ENCODE measurements around the gene TIAM2. TPM values are rescaled to one million over a fixed set of nuclear protein-coding genes. Genes with fewer than 3 reads are reported as not detected.

Gene TIAM2
- total and polyA plus RNA-seq, 10 of the 15 experiments (the other 5 are each of a cell fraction or from before 2014, with no cell fraction given), result 1.1 to 10.5 (median 2.3) TPM

GRCh38 chr6:155056756-155057155 lies 61.6 kb downstream of the TIAM2 start (continued):
- TF ChIP-seq FOS (IDR thresholded peaks at IDR 0.05; ENCODE audit: borderline replicate concordance, extremely low read depth, insufficient read length) (no peak), EED (IDR thresholded peaks at IDR 0.05; ENCODE audit: low read depth) (no peak), NBN (IDR thresholded peaks at IDR 0.05) (no peak), BCLAF1 (IDR thresholded peaks at IDR 0.05) (no peak), HDGF (IDR thresholded peaks at IDR 0.05) (no peak), ATF2 (IDR thresholded peaks at IDR 0.05; ENCODE audit: low read length) (no peak)

GRCh38 chr6:155061381-155061780 lies 66.3 kb downstream of the TIAM2 start:
- no peak overlapping the region for H2AFZ ChIP-seq (ENCODE audit: control insufficient read depth, low read depth, low read length)
- no peaks in the 10 kb centered on the region for H3K27me3 ChIP-seq (replicated peaks in 1 of 2; ENCODE audit: control insufficient read depth in 2 of 2, insufficient read depth in 2 of 2, low read length in 1 of 2)
- H3K4me1 ChIP-seq (ENCODE audit: control insufficient read depth, insufficient read depth, low read length), result no peaks in the 10 kb centered on the region
- DNase-seq (ENCODE audit: low read depth, low spot score) (no peak), ATAC-seq (no peak), FAIRE-seq (peak; percentile 74)
- no peak overlapping the region for H3K9ac ChIP-seq (ENCODE audit: control insufficient read depth, insufficient read depth, low read length)
- no peak for TF ChIP-seq POLR2A (IDR thresholded peaks at IDR 0.05; ENCODE audit: low read depth, low read length)
- TF ChIP-seq E2F8 (IDR thresholded peaks at IDR 0.05; ENCODE audit: low read depth, partially characterized antibody), result no peak
- TF ChIP-seq JUNB (IDR thresholded peaks at IDR 0.05), result no peak
- no peak for TF ChIP-seq MAX (IDR thresholded peaks at IDR 0.05; ENCODE audit: low read depth, low read length)
- TF ChIP-seq BCL3 (IDR thresholded peaks at IDR 0.05; ENCODE audit: borderline replicate concordance, insufficient read depth, low read depth, low read length, poor library complexity, severe bottlenecking), result no peak
- TF ChIP-seq BMI1 (IDR thresholded peaks at IDR 0.05; ENCODE audit: borderline replicate concordance), result no peak
- no peak for TF ChIP-seq HDGF (IDR thresholded peaks at IDR 0.05)
- no peak for TF ChIP-seq PML (IDR thresholded peaks at IDR 0.05; ENCODE audit: low read length)
- TF ChIP-seq CHD4 (IDR thresholded peaks at IDR 0.05), result no peak
- TF ChIP-seq SMAD5 (IDR thresholded peaks at IDR 0.05; ENCODE audit: low read depth), result no peak
- SMC1A ChIA-PET (ENCODE audit: uncharacterized antibody, unreplicated experiment), result interaction anchor here (1.2 kb wide), 2 partner anchors 13 to 22 kb away, joined by 3 to 4 read pairs; no protein-coding TSS in a partner anchor
- no peak overlapping the region for H3K4me3 ChIP-seq
- in situ Hi-C loops (cut with MboI), result no loop called here
- RAD21 ChIA-PET (ENCODE audit: unreplicated experiment), result no interaction called here
- CTCF ChIA-PET, result interaction anchor here (0.6 to 0.9 kb wide), 2 partner anchors 23 to 359 kb away, joined by 3 to 5 read pairs; no protein-coding TSS in a partner anchor
- H3K27ac ChIP-seq (ENCODE audit: control insufficient read depth, insufficient read depth), result no peak overlapping the region
- intact Hi-C loops (cut with micrococcal nuclease; ENCODE audit: unreplicated experiment), result no loop called here
- BruUV-seq (replicated peaks), result no TSS peak
- 78% methylated on average over 8 of the region's 8 CpGs for WGBS (ENCODE audit: insufficient coverage, insufficient replicate concordance, low lambda C conversion rate, missing lambda C conversion rate)
- POLR2A ChIA-PET, result no interaction called here
- no peak overlapping the region for H3K4me2 ChIP-seq (ENCODE audit: control insufficient read depth, insufficient read depth)
- no peaks in the 10 kb centered on the region for H3K79me2 ChIP-seq (ENCODE audit: control insufficient read depth, insufficient read depth, low read length)
- H4K20me1 ChIP-seq (ENCODE audit: control insufficient read depth, insufficient read depth), result no peaks in the 10 kb centered on the region
- H3K9me3 ChIP-seq (replicated peaks; ENCODE audit: control insufficient read depth, insufficient read depth, low read length), result no peaks in the 10 kb centered on the region
- no peaks in the 10 kb centered on the region for H3K36me3 ChIP-seq (ENCODE audit: control insufficient read depth in 2 of 2, insufficient read depth in 2 of 2, low read length in 1 of 2)

All from GM12878 (cell line).